ENCODE results near the gene PI16.
"Not testable (repeated sequence)": the region's sequence is repeated elsewhere in the genome, so short reads cannot be mapped to it uniquely, and the experiment has no call there.

Gene PI16

DNA sequence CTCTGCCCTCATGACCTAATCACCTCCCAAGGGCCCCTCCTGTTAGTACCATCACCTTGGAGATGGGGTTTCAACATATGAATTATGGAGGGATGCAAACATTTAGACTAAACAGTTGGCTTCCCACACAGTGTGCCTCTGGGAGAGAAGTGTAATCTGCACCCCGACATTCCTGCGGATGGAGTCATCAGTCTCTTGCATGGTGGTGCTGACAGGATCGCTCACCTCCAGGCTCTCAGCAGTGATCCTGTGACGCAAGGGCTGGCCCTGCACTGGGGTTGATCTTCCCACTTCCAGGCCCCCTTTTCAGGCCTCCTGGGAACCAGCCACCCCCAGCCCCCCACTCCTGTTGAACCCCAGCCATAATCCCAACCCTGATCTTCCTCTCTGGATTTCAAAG lies 16.0 kb upstream of the PI16 start:
- ATAC-seq, result no peak
- Mint-ChIP-seq H3K9me3 (no peaks in the 10 kb centered on the region), H3K4me1 (peaks cover 3% of the 10 kb centered on the region), H3K27ac (no peak overlapping the region), H3K4me3 (no peak overlapping the region), H3K36me3 (ENCODE audit: low read depth) (no peaks in the 10 kb centered on the region), H3K27me3 (peaks cover 9% of the 10 kb centered on the region)
- DNase-seq, result no peak

- H3K4me1 Mint-ChIP-seq; H3K9me3 Mint-ChIP-seq; H3K27me3 Mint-ChIP-seq; ATAC-seq; H3K36me3 Mint-ChIP-seq (ENCODE audit: low read depth); H3K27ac Mint-ChIP-seq; DNase-seq; H3K4me3 Mint-ChIP-seq: not testable (repeated sequence)
Observed at GRCh38 chr6:36939005-36939404, 15.5 kb upstream of the PI16 start.

GRCh38 chr6:36940027-36940426 lies 14.5 kb upstream of the PI16 start:
- Mint-ChIP-seq H3K4me1 (peaks cover 9% of the 10 kb centered on the region), H3K9me3 (no peaks in the 10 kb centered on the region)
- ATAC-seq, result no peak

DNA sequence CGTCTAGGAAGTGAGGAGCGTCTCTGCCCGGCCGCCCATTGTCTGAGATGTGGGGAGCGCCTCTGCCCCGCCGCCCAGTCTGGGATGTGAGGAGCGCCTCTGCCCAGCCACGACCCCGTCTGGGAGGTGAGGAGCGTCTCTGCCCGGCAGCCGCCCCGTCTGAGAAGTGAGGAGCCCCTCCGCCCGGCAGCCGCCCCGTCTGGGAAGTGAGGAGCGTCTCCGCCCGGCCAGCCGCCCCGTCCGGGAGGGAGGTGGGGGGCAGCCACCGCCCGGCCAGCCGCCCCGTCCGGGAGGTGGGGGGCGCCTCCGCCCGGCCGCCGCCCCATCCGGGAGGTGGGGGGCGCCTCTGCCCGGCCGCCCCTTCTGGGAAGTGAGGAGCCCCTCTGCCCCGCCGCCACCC lies 13.0 kb upstream of the PI16 start:
- not testable (repeated sequence) for DNase-seq, ATAC-seq

More at GRCh38 chr6:36940027-36940426, 14.5 kb upstream of the PI16 start:
- no peaks in the 10 kb centered on the region for H3K36me3 Mint-ChIP-seq (ENCODE audit: low read depth)
- no peak overlapping the region for H3K27ac Mint-ChIP-seq
- H3K4me3 Mint-ChIP-seq, result no peak overlapping the region
- peaks cover 9% of the 10 kb centered on the region for H3K27me3 Mint-ChIP-seq
- no peak for DNase-seq

GRCh38 chr6:36942329-36942728 lies 12.2 kb upstream of the PI16 start:
- not testable (repeated sequence) for ATAC-seq

More for the DNA sequence above, 13.0 kb upstream of the PI16 start:
- not testable (repeated sequence) for H3K4me1 Mint-ChIP-seq; H3K27me3 Mint-ChIP-seq; H3K9me3 Mint-ChIP-seq; H3K36me3 Mint-ChIP-seq (ENCODE audit: low read depth); H3K4me3 Mint-ChIP-seq; H3K27ac Mint-ChIP-seq

GRCh38 chr6:36944650-36945049 lies 9.9 kb upstream of the PI16 start:
- H3K4me1 Mint-ChIP-seq, result peaks cover 16% of the 10 kb centered on the region
- H3K27ac Mint-ChIP-seq, result no peak overlapping the region
- H3K9me3 Mint-ChIP-seq, result no peaks in the 10 kb centered on the region
- ATAC-seq (peak; percentile 25), DNase-seq (no peak)
- H3K27me3 Mint-ChIP-seq, result peaks cover 9% of the 10 kb centered on the region
- no peak overlapping the region for H3K4me3 Mint-ChIP-seq
- H3K36me3 Mint-ChIP-seq (ENCODE audit: low read depth), result no peaks in the 10 kb centered on the region

More at GRCh38 chr6:36942329-36942728, 12.2 kb upstream of the PI16 start:
- not testable (repeated sequence) for DNase-seq; H3K27ac Mint-ChIP-seq; H3K4me3 Mint-ChIP-seq; H3K4me1 Mint-ChIP-seq; H3K36me3 Mint-ChIP-seq (ENCODE audit: low read depth); H3K9me3 Mint-ChIP-seq; H3K27me3 Mint-ChIP-seq

- DNase-seq (no peak), ATAC-seq (no peak)
- Mint-ChIP-seq H3K27me3 (peaks cover 5% of the 10 kb centered on the region), H3K4me1 (peaks cover 16% of the 10 kb centered on the region), H3K27ac (no peak overlapping the region), H3K36me3 (ENCODE audit: low read depth) (no peaks in the 10 kb centered on the region), H3K9me3 (no peaks in the 10 kb centered on the region), H3K4me3 (no peak overlapping the region)
Observed at GRCh38 chr6:36945301-36945700, 9.2 kb upstream of the PI16 start.

DNA sequence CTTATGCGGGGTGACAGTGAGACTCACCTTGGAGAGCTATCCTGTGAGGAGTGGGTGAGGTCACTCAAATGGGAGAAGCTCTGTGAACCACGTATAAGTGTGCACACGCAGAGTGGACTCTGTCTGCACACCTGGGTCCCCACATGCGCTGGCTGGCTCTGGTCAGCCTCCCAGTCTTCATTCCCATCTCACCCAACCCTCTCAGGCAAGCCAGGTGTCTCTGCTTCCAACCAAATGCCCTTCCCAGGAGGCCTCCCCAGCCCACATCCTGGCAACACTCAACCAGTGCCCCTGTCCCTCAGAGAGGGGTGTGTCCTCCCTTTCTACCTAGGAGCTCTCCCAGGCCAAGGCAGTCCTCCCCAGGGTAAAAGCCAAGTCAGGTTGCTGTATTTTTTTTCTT lies 8.0 kb upstream of the PI16 start:
- no peak for ATAC-seq
- peaks cover 16% of the 10 kb centered on the region for H3K4me1 Mint-ChIP-seq
- H3K27ac Mint-ChIP-seq, result no peak overlapping the region
- no peaks in the 10 kb centered on the region for H3K36me3 Mint-ChIP-seq (ENCODE audit: low read depth)
- H3K27me3 Mint-ChIP-seq, result peaks cover 3% of the 10 kb centered on the region
- H3K4me3 Mint-ChIP-seq, result no peak overlapping the region
- DNase-seq, result no peak
- H3K9me3 Mint-ChIP-seq, result no peaks in the 10 kb centered on the region

- DNase-seq (no peak), ATAC-seq (peak; percentile 53)
- Mint-ChIP-seq H3K9me3 (no peaks in the 10 kb centered on the region), H3K27me3 (peaks cover 3% of the 10 kb centered on the region), H3K36me3 (ENCODE audit: low read depth) (no peaks in the 10 kb centered on the region), H3K4me1 (peaks cover 16% of the 10 kb centered on the region), H3K27ac (no peak overlapping the region), H3K4me3 (no peak overlapping the region)
Observed at GRCh38 chr6:36947570-36948351, 6.8 kb upstream of the PI16 start.

- H3K36me3 Mint-ChIP-seq (ENCODE audit: low read depth); H3K4me3 Mint-ChIP-seq; H3K27ac Mint-ChIP-seq; H3K9me3 Mint-ChIP-seq; ATAC-seq; H3K27me3 Mint-ChIP-seq; DNase-seq: not testable (repeated sequence)
- H3K4me1 Mint-ChIP-seq, result peaks cover 21% of the 10 kb centered on the region
Observed at GRCh38 chr6:36949076-36949475, 5.5 kb upstream of the PI16 start.

- no peak for DNase-seq
- no peaks in the 10 kb centered on the region for H3K36me3 Mint-ChIP-seq (ENCODE audit: low read depth)
- no peaks in the 10 kb centered on the region for H3K9me3 Mint-ChIP-seq
- no peak overlapping the region for H3K4me3 Mint-ChIP-seq
- peaks cover 23% of the 10 kb centered on the region for H3K4me1 Mint-ChIP-seq
- H3K27me3 Mint-ChIP-seq, result no peaks in the 10 kb centered on the region
- ATAC-seq, result no peak
- H3K27ac Mint-ChIP-seq, result no peak overlapping the region
Observed at GRCh38 chr6:36949636-36950035, 4.9 kb upstream of the PI16 start.

- H3K27ac Mint-ChIP-seq, result no peak overlapping the region
- DNase-seq (no peak), ATAC-seq (no peak)
- H3K36me3 Mint-ChIP-seq (ENCODE audit: low read depth), result no peaks in the 10 kb centered on the region
- peaks cover 2% of the 10 kb centered on the region for H3K27me3 Mint-ChIP-seq
- no peak overlapping the region for H3K4me3 Mint-ChIP-seq
- H3K9me3 Mint-ChIP-seq, result no peaks in the 10 kb centered on the region
- peaks cover 30% of the 10 kb centered on the region for H3K4me1 Mint-ChIP-seq
Observed at GRCh38 chr6:36953931-36954261, 642 bp upstream of the PI16 start.

DNA sequence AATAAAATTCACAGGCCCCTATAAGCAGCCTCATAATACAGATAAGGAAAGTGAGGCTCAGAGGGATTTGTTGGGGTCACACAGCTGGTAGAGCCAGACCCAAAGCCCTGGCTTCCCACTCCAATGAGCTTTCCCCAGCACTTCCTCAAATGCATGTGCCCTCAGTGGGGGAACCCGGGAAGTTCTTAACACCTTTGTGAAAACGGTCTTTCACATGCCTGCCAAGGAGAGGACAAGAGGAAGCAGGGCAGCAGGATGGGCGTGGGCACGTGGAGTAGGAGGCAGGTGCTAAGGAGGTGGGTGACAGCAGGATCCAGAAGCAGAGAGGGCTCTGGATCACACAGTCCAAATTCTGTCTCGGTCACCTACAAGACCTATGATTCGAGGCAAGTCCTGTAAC lies 598 bp downstream of the PI16 start:
- Mint-ChIP-seq H3K36me3 (ENCODE audit: low read depth) (no peaks in the 10 kb centered on the region), H3K27me3 (peaks cover 2% of the 10 kb centered on the region), H3K4me1 (peaks cover 28% of the 10 kb centered on the region), H3K4me3 (no peak overlapping the region), H3K27ac (peak overlapping the region; percentile 29), H3K9me3 (no peaks in the 10 kb centered on the region)
- DNase-seq (no peak), ATAC-seq (no peak)

DNA sequence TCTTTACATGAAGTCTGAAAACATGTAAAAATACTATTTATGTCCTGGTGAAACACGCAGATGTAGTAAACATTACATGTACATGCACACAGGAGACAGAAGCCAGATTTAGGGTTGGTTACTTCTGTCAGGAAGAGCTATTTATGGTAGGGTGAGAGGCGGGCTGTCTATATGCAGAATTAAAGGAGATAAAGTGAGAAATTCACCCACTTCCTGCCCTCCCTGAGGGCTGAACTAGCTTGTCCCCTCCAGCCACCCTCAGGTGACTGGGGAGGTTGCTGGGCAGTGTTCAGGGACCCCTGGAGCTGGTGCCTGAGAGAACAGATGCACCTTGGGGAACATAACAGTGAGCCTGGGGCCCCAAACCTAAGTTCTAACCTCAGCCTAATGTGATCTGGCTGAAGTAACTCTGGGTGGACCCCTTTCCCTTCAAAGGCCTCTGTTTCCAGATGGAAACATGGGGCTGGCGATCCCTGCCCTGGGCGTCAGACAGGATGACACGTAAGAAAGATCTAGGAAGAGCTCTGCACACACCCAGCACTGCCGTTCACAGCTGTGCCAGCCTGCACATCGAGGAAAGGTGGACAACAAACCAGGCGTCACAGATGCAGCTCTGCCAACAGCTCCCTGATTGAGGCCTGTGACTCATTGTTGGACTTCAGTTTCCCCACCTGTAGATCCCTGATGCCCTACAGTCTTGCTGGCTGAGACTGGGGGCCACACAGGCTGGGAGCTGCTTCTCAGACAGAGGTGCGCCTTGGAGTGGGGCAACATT lies 1.3 kb downstream of the PI16 start:
- H3K27me3 Mint-ChIP-seq, result peaks cover 2% of the 10 kb centered on the region
- ATAC-seq (no peak), DNase-seq (no peak)
- no peaks in the 10 kb centered on the region for H3K9me3 Mint-ChIP-seq
- H3K36me3 Mint-ChIP-seq (ENCODE audit: low read depth), result no peaks in the 10 kb centered on the region
- peaks cover 28% of the 10 kb centered on the region for H3K4me1 Mint-ChIP-seq
- no peak overlapping the region for H3K4me3 Mint-ChIP-seq
- H3K27ac Mint-ChIP-seq, result peak overlapping the region; percentile 29

GRCh38 chr6:36956446-36956820 lies 1.9 kb downstream of the PI16 start:
- Mint-ChIP-seq H3K4me1 (peaks cover 28% of the 10 kb centered on the region), H3K4me3 (no peak overlapping the region), H3K36me3 (ENCODE audit: low read depth) (no peaks in the 10 kb centered on the region), H3K27me3 (peaks cover 2% of the 10 kb centered on the region), H3K27ac (no peak overlapping the region), H3K9me3 (no peaks in the 10 kb centered on the region)
- DNase-seq (no peak), ATAC-seq (no peak)

All from activated naive CD8-positive, alpha-beta T cell treated with anti-CD3 and anti-CD28 coated beads, Interleukin-2, amount 50 U/mL, for 24 hours (primary cell).